ENCODE results near the gene ST6GALNAC3.

The ST6GALNAC3 gene

DNA sequence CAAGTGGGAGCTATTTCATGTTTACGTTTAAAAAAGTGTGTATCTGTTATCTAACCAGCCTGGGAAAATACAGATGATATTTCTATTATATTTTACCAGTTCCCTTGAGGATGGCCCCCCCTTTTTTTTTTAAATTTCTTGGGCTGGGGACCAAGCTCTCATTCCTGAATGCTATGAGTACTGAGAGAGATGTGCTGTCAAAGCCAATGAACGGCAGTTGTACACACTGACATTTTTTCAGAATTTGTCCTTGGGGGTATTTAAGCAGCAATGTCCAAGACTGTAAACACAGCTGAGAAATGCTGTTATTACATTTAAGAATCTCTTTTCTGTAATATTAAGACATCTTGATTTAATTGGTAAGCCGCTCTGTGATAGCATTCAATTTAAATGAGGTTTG is 177.9 kb downstream of the ST6GALNAC3 start:
- DNase-seq (ENCODE audit: low read depth), result no peak

DNA sequence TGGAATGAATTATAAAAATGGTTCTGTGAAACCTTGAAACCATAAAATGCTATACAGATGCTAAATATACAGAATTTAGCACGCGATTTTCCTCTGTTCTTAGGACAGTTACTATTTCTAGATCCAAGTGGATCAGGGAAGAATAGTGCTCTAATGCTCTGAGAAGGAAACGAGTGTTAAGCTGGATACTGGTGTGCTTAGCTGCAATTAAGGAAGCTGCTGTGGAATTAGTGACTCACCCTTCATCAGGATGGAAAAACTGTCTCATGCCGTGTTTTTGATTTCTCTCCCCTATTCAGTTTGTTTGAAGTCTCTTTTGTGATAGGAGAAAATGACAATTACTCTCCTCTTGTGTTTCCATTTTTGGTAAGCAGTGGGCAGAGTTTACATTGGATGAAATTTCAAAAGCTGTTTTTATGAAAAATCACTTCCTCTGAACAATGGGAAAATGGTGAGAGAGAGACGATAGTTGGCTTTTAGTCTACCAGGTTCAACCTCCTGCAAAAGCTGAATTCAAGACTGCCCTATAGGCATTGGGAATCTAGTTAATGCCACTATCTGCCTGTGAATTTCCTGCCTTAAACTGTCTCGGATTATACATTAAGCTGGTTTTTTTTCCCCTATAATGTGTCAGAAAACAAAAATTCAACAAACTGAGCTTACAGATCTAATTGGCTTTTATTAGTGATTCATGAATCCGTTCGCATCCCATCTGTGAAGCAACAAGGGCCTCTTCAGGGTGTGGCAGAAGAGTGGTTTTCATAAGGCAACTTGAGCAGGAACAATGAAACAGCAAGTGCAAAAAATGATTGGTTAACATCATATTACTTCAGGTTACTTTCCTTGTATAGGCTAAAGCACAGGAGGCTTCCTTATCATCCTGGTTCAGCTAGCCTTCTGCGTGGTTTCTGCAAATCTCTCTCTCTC is 179.8 kb downstream of the ST6GALNAC3 start:
- peak; percentile 52 for DNase-seq (ENCODE audit: low read depth)

DNA sequence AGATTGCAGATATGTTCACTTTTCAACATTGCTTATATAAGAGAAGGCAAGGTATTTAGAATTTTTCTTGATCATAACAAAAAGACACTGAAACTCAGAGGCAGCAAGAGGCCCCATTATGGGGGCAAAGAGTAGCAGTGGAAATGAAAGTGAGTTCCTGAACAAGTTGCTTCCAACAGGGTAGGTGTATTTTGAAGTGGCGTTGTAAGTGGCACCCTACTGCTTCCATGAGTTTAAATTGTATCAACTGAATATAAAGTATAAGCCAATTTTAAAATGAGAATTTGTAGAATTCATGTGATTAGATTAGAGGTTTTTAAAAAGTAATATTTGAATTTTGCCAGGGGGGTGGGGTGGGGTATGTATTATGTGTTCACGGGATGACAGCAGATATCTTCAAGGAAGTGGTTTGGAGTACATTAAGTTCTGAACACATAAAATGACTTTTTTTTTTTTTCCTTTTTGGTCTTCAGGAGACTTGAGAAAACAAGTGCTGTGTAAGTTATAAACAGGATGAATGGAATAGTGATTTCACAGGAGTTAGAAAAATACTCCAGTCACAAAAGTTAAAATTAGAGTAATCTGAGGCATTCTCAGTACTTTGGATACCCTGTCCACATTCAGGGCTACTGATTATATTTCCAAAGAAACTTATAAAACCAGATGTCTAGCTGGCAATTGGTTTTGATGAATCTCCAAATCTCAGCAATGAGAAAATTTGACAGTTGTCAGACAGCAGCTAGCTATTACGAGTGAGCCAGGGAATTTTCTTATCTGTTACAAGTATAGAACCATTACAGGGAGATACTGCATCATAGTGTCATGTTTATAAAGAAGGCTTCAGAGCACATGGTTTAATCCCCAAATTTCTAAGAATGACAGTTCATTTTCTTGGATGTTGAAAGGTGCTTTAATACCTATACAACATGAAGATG is 182.0 kb downstream of the ST6GALNAC3 start:
- no peak for DNase-seq (ENCODE audit: low read depth)

DNA sequence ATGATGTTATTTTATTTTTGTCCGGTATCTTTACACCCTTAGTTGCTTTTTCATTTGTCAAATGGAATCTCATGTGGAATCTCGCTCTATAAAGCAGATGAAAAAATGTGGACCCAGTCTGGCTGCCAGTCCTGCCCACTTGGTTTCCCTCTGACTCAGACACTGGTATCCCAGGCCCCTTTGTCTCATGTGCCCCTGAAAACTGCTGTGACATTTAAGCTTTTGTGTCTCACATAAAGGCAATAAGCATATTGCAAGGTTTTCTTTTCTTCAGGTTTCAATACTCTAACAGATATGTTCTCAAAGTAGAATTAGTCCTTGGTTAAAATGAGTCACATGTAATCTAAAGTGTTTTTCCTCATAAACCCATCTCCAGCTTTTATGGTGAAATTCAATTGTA is 183.3 kb downstream of the ST6GALNAC3 start:
- DNase-seq (ENCODE audit: low read depth), result no peak

DNA sequence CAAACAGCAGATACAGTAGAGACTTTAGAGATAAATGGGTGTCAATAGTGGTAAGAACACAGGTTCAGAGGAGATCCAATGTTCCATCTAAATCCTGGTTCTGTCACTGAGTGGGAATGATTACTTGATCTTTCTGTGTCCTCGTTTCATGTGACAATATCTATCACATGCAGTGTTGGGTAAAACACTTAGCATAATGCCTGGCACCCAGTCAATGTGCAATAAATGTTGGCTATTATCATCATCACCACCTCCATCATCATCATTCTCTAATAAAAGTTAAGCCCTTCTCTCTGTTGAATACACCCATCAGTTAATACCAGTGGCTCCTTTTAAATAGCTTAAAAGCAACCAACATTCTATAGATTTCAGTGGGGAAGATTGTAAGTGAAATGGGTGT is 184.7 kb downstream of the ST6GALNAC3 start:
- no peak for DNase-seq (ENCODE audit: low read depth)

DNA sequence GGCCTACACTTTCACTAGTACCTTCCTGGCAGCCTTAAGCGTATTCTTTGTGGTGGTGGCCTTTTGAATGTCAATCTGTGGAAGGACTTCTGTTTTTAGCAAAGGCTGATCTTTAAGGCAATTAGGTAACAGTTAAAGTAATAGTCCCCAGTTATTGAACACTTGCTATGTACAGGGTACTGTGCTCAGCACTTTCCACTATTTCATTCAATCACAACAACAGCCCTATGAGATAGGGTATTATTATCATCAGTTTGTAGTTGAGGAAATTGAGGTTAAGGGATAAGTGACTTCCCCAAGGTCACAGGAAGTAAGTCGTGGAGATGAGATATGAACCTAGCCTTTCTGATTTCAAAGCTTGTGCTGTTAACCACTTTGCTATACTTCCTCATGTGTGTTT is 185.7 kb downstream of the ST6GALNAC3 start:
- no peak for DNase-seq (ENCODE audit: low read depth)

DNA sequence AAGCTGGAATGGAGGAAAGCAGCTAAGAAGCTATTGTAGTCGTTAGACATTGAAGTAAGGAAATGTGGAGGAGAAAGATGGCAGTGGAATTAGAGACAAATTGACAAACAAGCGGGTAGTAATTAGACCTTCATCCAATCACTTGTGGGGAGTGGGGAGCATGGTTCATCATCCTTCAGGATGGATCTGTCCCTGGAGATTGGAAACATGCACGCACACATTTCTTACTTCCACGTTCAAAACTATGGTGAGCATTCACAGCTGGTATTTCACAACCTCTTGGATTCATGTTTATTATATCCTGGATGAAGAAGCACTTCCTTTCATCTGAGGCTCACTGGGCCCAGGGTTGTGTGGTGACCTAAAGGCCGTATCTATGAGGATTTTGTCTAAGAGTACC is 188.1 kb downstream of the ST6GALNAC3 start:
- peak; percentile 6 for DNase-seq (ENCODE audit: low read depth)

DNA sequence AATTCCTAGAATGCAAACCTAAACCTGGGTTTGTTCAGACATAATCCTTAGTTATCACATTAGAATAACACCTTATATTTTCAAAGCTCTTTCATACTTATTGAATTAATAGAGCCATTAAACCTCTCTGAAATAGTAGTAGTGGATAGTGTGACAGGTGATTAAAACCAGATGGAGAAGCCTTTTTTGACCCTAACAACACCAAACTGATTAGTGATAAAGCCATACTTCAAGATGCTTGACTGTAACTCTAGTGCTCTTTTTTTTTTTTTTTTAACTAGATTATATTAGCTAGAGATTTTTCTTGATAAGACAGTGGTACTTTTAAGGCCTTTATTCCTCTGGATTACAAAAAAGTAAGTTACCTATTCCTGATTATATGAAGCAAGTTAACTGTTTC is 190.1 kb downstream of the ST6GALNAC3 start:
- no peak for DNase-seq (ENCODE audit: low read depth)

DNA sequence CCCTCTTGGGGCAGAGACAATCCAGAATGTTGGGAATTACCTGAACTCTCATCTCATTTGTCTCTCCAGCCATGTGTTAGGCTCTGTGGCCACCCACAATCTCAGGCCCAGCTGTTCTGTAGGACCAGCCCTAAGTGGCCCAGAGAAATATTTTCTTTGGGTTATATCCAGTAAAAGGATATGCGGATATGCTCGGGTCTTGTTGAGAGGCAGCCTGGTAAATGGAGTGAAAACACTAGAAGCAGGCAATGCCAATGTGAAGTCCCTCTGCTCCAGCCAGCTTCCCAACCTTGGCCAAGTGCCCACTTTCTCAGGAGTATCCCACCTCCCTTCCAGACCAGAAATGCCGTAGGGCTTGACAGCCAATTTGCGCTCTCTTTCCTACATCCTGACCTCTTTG is 192.2 kb downstream of the ST6GALNAC3 start:
- no peak for DNase-seq (ENCODE audit: low read depth)

DNA sequence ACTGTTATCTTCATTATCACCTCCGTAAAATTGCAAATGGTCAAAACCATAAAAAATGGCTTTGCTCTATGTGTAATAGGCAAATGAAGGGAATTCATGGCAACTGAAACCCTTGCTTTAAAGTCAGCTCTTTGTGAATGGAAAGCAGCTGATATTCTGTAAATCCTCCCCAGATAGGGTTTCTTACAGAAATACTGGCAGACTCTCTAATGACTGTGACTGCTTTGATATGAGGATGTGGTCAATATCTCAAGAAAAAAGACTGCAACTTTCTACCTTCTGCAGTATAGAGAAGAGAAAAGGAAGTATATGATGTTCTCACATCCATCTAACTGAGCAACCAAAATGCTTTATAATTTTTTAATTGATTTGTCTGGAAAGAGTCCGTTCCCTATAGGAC is 193.1 kb downstream of the ST6GALNAC3 start:
- DNase-seq (ENCODE audit: low read depth), result no peak

DNA sequence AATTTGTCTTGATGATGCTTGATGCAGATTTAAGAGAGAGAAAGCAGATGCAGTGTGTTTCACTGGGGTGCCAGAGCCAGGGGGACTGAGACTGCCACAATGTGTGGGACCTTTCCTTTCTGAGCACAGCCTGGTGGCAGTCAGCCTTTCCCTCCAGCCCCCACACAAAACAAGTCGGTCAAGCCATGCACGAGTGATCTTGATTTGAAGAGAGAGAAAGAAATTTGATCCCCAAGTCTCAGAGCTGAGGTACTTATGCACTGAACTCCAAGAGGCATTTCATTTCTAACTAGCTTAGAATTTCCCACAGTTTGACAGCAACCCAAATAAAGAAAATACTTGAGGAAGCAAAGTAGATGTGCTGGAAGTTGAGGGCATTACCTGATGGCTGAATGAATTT is 193.8 kb downstream of the ST6GALNAC3 start:
- DNase-seq (ENCODE audit: low read depth), result no peak

DNA sequence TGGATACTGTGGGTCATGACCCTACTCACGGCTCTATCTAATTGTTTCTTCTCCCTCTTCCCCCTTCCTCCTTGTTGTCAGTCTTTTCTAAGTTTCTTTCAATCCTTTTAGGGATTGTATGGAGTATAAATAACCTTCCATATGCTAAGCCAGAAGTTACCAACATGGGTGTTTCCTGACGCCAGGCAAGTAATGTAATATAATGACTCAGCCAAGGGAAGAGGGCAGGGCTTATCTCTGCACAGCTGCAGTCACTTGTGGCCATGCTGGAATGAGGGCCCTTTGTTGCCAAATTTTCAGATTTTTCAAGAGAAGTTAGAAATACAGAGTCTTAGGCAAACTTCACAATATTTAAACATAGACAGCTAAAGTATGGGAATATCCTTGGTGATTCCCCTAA is 194.6 kb downstream of the ST6GALNAC3 start:
- peak; percentile 77 for DNase-seq (ENCODE audit: low read depth)

DNA sequence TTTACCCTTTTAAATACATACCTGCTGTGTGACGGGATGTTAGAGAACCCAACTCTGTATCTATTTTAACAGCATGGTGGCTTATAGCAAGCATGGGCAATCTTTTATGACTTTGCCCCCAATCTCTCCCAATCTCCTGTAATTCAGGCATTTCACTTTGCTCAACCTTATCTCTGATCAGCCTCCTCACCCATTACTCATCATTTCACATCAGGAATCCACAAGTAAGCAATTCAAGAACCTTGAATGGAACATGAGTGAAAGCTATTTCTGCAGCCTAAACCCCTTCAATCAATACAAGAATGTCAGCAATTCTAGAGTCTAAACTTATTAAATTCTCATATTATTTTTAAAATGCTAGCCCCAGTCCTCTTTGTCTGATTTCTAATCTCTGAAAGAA is 199.8 kb downstream of the ST6GALNAC3 start:
- no peak for DNase-seq (ENCODE audit: low read depth)

DNA sequence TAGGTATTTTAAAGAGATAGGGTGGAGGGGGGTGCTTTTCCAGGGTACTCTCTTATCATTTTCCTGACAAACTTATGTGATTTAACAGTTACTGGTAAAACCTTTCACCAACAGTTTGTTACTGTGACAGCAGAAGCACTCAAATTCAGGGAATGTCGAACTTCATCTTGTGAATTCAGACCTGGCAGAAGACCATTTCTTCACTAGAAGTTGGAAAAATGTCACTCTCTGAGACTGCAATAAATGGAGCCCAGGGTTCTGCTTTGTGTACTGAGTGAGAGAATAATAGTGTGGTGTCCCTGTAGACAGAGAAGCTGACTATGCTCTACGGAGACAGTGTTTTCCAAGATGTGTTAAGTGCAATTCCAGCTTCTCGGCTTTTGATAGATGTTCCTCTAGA is 200.2 kb downstream of the ST6GALNAC3 start:
- DNase-seq (ENCODE audit: low read depth), result no peak

DNA sequence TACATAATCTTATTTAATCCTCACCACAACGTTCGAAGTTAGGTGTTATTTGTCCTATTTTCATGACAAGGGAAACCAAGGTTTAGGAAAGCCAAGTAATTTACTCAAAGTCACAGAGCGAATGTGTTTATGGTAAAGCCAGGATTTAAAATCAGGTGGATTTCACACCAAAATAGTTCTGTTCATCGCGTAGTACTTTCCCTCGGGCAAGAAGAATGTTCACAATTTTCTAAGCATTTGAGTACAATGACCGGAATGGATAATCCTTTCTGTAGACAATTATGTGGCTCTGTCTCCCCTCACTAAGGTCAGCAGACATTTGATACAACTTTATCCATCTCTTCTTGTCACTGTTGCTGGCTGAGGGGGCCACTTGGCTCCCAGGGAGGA is 204.2 kb downstream of the ST6GALNAC3 start:
- no peak for DNase-seq (ENCODE audit: low read depth)

DNA sequence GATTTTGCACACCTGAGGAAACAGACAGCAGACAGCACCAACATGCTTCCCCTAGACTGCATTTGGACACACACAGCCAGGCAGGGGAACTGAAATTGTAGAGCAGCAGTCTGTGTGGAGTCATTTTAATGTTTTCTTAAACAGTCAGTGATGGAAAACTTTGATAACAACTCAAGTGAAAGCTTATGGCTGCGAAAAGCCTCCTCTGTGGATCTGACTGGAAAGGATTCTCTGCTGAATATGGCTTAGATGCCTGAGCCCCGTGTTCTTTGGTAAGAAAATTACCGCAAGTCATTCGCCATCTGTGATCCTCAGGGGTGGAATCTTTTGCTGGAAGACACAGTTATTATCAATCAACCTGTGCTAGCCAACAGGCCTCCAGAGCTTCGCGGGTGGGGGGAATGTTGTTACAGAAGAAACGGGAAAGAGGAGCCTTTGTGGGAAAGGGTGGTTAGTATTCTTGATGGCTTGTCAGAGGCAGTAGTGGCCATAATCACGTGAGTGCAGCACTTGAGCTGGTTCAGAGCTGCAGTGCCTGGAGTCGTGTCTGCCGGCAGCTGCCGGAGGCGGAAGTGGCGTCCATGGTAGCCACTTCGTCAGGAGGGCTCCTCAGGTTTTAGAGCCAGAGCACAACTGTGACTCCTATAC is 204.7 kb downstream of the ST6GALNAC3 start:
- DNase-seq (ENCODE audit: low read depth), result no peak

DNA sequence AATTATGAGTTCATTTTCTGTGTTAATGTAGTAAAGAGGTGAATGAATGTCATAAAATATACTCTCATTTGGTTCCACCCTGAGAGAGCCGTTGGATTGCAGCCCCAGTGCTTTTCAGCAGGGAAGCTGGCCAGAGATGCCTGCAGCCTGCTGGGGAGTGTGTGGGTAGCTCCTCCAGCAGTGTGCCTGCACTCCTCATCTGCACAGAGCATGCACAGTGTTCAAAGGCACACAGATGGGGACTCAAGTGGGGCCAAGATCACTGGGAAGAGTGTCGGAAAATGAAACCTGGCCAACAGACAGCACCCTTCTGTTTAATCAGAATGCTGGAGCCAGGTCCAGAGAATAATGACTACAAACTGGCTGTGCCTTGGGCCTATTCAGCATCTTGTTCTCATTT is 206.8 kb downstream of the ST6GALNAC3 start:
- DNase-seq (ENCODE audit: low read depth), result no peak

DNA sequence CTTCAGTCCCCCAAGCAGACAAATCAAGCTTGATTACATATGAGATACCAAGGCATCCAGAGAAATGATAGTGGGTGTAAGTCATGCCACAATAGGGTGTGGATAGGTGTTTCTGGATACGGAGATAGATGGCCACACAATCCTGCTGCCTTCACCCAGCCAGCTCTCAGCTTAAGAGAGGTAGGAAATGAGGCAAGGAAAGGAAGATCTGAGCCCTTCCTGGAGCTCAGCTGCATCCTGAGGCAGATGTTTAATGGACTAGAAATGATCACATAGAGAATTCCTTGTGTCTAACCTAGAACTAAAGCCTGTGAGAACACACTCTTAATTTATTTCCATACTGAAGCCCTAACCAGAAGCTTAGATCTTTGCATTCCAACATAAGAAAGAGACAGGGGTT is 210.3 kb downstream of the ST6GALNAC3 start:
- no peak for DNase-seq (ENCODE audit: low read depth)

DNA sequence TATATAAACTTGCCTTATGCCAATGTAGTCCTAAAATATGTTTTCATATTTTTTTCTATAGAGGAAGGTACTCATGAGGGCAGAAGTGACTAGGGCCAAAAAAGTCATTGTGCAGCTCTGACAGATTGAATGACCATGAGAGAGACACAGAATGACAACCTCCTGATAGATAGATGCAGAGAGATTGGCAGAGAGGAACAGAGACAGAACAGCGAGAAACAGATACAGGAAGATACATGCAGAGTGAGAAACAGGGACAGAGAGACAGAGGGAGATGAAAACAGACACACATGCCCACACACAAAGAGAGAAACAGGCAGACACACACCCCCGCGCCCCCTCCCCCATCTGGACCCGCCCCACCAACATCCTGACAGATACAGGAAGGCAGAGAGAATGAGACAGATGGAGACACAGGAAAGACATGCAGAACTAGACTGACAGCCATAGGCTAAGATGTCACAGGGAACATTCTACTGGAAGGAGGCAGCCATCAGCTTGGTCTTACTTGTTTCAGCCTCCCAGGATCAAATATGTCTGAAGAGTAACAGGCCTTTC is 211.1 kb downstream of the ST6GALNAC3 start:
- no peak for DNase-seq (ENCODE audit: low read depth)

DNA sequence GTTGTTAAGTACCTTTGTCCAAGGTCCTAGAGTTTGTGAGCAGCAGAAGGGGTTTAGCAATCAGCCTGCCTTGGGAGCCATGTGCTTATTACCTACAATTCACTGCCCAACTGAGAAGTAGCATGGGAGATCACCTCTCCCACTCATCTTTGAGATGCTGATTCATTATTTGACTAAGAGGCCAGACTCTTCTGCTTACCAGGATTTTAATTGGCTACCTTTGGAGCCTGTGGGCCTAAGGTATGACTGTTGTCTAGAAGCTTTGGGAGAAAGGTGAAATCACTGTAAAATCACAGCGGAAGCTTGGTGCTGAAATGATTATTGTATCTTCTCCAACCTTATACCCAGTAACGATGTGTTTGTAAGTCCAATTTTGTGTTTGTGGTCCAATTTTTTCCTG is 213.4 kb downstream of the ST6GALNAC3 start:
- no peak for DNase-seq (ENCODE audit: low read depth)

DNA sequence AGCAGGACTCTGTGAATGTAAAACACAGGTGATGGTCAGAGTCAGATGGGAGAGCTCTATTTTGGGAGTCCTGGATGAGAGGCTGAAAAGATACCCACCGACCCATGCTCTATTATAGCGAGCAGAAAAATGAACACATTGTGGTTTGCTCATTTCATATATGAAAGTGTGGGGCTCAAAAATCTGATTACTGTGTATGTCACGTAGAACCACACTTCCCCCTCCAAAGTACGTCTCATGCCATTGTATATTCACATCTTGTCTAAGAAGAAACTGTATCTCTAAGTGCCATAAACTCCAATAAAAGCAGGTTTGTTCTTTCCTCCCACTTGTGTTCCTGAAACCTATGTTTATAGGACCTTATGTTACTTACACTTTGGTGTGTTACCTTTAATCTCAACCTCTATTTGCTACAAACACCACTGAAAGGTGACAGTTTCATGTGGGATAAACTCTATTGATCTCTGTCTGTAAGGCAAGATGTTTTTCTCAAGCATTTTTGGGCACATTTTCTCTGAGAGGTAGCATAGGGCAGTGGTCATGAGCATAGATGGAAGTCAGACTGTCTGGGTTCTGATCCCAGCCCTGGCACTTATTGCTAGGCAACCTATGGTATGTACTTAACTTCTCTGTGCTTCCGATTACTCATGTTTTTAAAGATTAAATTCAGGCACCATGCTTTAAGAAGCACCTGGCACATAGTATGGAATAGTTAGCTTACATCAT is 214.4 kb downstream of the ST6GALNAC3 start:
- no peak for DNase-seq (ENCODE audit: low read depth)

DNA sequence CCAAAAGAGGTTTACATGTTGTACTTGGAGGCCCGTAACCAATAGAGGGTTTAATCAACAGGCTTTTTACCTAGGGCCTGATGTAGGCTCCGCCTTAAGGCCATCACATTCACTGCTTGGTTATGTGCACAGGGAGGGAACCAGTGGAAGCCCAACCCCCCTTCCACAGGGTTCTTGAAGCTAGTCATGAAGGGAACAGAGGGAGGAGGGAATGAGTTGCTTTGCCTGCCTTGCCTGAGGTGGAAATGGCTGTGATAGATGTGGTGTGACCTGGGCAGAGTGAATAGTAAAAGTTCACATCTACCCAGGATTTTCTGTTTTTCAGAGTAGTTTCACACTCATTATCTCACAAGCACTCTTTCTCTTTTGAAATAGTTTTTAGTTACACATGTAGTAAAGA is 215.1 kb downstream of the ST6GALNAC3 start:
- no peak for DNase-seq (ENCODE audit: low read depth)

All from fibroblast of gingiva (primary cell).